ENCODE results near the gene EIF5. TPM values are rescaled to one million over a fixed set of nuclear protein-coding genes. Genes with fewer than 3 reads are reported as not detected.

EIF5 gene
- total RNA-seq, 6 donors from 2014 or later = 103 to 265 (median 176) TPM

- no peak for DNase-seq
- Histone ChIP-seq H3K27ac (peak overlapping the region in 2 of 4 donors; percentile 100), H3K27me3 (no peaks in the 10 kb centered on the region), H3K4me1 (peaks cover 20 to 30% (median 22%) of the 10 kb centered on the region in 4 donors), H3K4me3 (peak overlapping the region in 1 of 4 donors; percentile 66), H3K36me3 (peaks cover 55 to 59% (median 57%) of the 10 kb centered on the region in 4 donors), H3K9me3 (no peaks in the 10 kb centered on the region)
- 91 to 94% methylated on average over 14 of the region's 14 CpGs for WGBS, 2 donors
- no peak for TF ChIP-seq POLR2AphosphoS5 (IDR thresholded peaks at IDR 0.05)
- TF ChIP-seq CTCF (IDR thresholded peaks at IDR 0.05) = no peak
- TF ChIP-seq EP300 (IDR thresholded peaks at IDR 0.05) = no peak
- no peak for TF ChIP-seq POLR2A (IDR thresholded peaks at IDR 0.05)
- no peak for ATAC-seq (ENCODE audit: low FRiP score in 2 of 2)
These were observed 2.2 kb downstream of the EIF5 start for GRCh38 chr14:103336191-103336590.

- ATAC-seq (ENCODE audit: low FRiP score in 2 of 2) (no peak), DNase-seq (no peak)
- TF ChIP-seq POLR2AphosphoS5 (IDR thresholded peaks at IDR 0.05) = no peak
- no peak for TF ChIP-seq CTCF (IDR thresholded peaks at IDR 0.05)
- 92 to 96% methylated on average over 3 of the region's 3 CpGs for WGBS, 2 donors
- Histone ChIP-seq H3K4me3 (no peak overlapping the region), H3K27ac (no peak overlapping the region), H3K4me1 (peaks cover 15 to 26% (median 19%) of the 10 kb centered on the region in 4 donors), H3K27me3 (no peaks in the 10 kb centered on the region), H3K9me3 (no peaks in the 10 kb centered on the region), H3K36me3 (peaks cover 71 to 75% (median 73%) of the 10 kb centered on the region in 4 donors)
These were observed 3.8 kb downstream of the EIF5 start for GRCh38 chr14:103337794-103338193.

GRCh38 chr14:103339561-103339960 lies 5.5 kb downstream of the EIF5 start:
- Histone ChIP-seq H3K9me3 (no peaks in the 10 kb centered on the region), H3K4me1 (peaks cover 11 to 20% (median 16%) of the 10 kb centered on the region in 4 donors), H3K36me3 (peaks cover 80 to 92% (median 90%) of the 10 kb centered on the region in 4 donors), H3K4me3 (no peak overlapping the region), H3K27ac (no peak overlapping the region), H3K27me3 (no peaks in the 10 kb centered on the region)
- WGBS, 2 donors = 84% methylated on average over 6 of the region's 6 CpGs
- ATAC-seq (ENCODE audit: low FRiP score in 2 of 2) (no peak), DNase-seq (no peak)
- TF ChIP-seq CTCF (IDR thresholded peaks at IDR 0.05) (no peak), POLR2AphosphoS5 (IDR thresholded peaks at IDR 0.05) (no peak), EP300 (IDR thresholded peaks at IDR 0.05) (no peak), POLR2A (IDR thresholded peaks at IDR 0.05) (no peak)

- TF ChIP-seq POLR2AphosphoS5 (IDR thresholded peaks at IDR 0.05) = no peak
- WGBS, 2 donors = 84 to 88% methylated on average over 6 of the region's 6 CpGs
- ATAC-seq (ENCODE audit: low FRiP score in 2 of 2) = no peak
- H3K27me3 ChIP-seq = no peaks in the 10 kb centered on the region
- no peak for DNase-seq
- peaks cover 78 to 96% (median 90%) of the 10 kb centered on the region in 4 donors for H3K36me3 ChIP-seq
- no peaks in the 10 kb centered on the region for H3K9me3 ChIP-seq
- H3K4me1 ChIP-seq = peaks cover 8 to 14% (median 12%) of the 10 kb centered on the region in 4 donors
- no peak overlapping the region for H3K27ac ChIP-seq
- no peak overlapping the region for H3K4me3 ChIP-seq
These were observed 6.6 kb downstream of the EIF5 start for GRCh38 chr14:103340480-103341212.

GRCh38 chr14:103341250-103342129 lies 7.5 kb downstream of the EIF5 start:
- no peaks in the 10 kb centered on the region for H3K9me3 ChIP-seq
- no peak overlapping the region for H3K27ac ChIP-seq
- no peaks in the 10 kb centered on the region for H3K27me3 ChIP-seq
- H3K4me1 ChIP-seq = peaks cover 0 to 6% (median 3%) of the 10 kb centered on the region in 4 donors
- peaks cover 71 to 87% (median 81%) of the 10 kb centered on the region in 4 donors for H3K36me3 ChIP-seq
- WGBS, 2 donors = 81 to 83% methylated on average over 5 of the region's 5 CpGs
- DNase-seq (no peak), ATAC-seq (ENCODE audit: low FRiP score in 2 of 2) (no peak)
- TF ChIP-seq POLR2A (IDR thresholded peaks at IDR 0.05) (no peak), EP300 (IDR thresholded peaks at IDR 0.05) (no peak), CTCF (IDR thresholded peaks at IDR 0.05) (no peak), POLR2AphosphoS5 (IDR thresholded peaks at IDR 0.05) (no peak)
- no peak overlapping the region for H3K4me3 ChIP-seq
